Lung (tissue), 12 donors: ENCODE measurements around the gene KIRREL1. TPM values are rescaled to one million over a fixed set of nuclear protein-coding genes. Genes with fewer than 3 reads are reported as not detected.

Experiments used
- ATAC-seq: fragments of 200-7000 bp; cut with Tn5 transposase; one replicate; pipeline ENCODE4 v1.9.1; 2020; ENCODE audit warnings: moderate number of reproducible peaks; ENCODE audit not compliant: insufficient read depth, low FRiP score
- DNase-seq, 3 donors: peaks; one replicate each; pipeline ENCODE4 v3.0.0-alpha.2; 2013 to 2017
- H3K27ac ChIP-seq, 2 donors: one replicate each; pipeline ENCODE4 v1.5.1; 2013; ENCODE audit warnings: mild to moderate bottlenecking in 2 of 2, moderate library complexity in 2 of 2, control low read depth in 1 of 2, inconsistent platforms in 1 of 2, low read depth in 1 of 2, low read length in 1 of 2
- H3K27me3 ChIP-seq, 3 donors: one replicate each; pipeline ENCODE4 v1.5.1; 2013; ENCODE audit warnings: low read length in 2 of 3; ENCODE audit not compliant: control insufficient read depth in 3 of 3, insufficient read depth in 3 of 3
- H3K36me3 ChIP-seq, 4 donors: one replicate each; pipeline ENCODE4 v1.5.1; 2013; ENCODE audit warnings: low read length in 4 of 4, mild to moderate bottlenecking in 1 of 4, moderate library complexity in 1 of 4; ENCODE audit not compliant: control insufficient read depth in 4 of 4, insufficient read depth in 4 of 4
- H3K4me1 ChIP-seq, 5 donors: one replicate each; pipeline ENCODE4 v1.5.1; 2013; ENCODE audit warnings: low read length in 5 of 5, mild to moderate bottlenecking in 2 of 5, moderate library complexity in 1 of 5; ENCODE audit not compliant: control insufficient read depth in 5 of 5, insufficient read depth in 5 of 5
- H3K4me3 ChIP-seq: one replicate; pipeline ENCODE4 v1.5.1; 2013; ENCODE audit warnings: mild to moderate bottlenecking, control low read depth, moderate library complexity
- H3K9ac ChIP-seq, 2 donors: one replicate each; pipeline ENCODE4 v1.5.1; 2013; ENCODE audit warnings: low read length in 2 of 2, control low read depth in 1 of 2; ENCODE audit not compliant: insufficient read depth in 1 of 2
- H3K9me3 ChIP-seq, 4 donors: one replicate each; pipeline ENCODE4 v1.5.1; 2013; ENCODE audit warnings: low read length in 3 of 4, mild to moderate bottlenecking in 1 of 4, moderate library complexity in 1 of 4; ENCODE audit not compliant: control insufficient read depth in 4 of 4, insufficient read depth in 3 of 4
- WGBS, 2 donors: extraction: QIAGEN DNeasy Blood & Tissue Kit; methylation state at CpG; one replicate each; pipeline ENCODE4 v1.1.7; 2013; 5-methylcytosine and 5-hydroxymethylcytosine counted together
- polyA plus RNA-seq, 2 donors: library from polyadenylated mRNA; stranded (reverse); fragments of 200-250 nt; gene quantifications; one replicate each; pipeline ENCODE4 v1.2.1, GENCODE V29; 2013
- total RNA-seq, 2 donors: library from RNA; depleted of rRNA in 1 of 2; stranded (reverse); fragments of >200 nt in 1 of 2; gene quantifications; one replicate each; pipeline ENCODE4 v1.2.1, GENCODE V29; 2014 to 2021
- TF ChIP-seq, protein P1 (sequence below): IDR thresholded peaks from 2 replicates; pipeline ENCODE4 v1.5.1; 2012; ENCODE audit warnings: mild to moderate bottlenecking; ENCODE audit errors: control extremely low read depth, extremely low read depth
- donor health status: control.
- donor health status: control.
- donor health status: Bipolar disorder and iron deficiency.
- donor health status: healthy.
- donor health status: DM: yes; HTN: yes; CAD: no.

KIRREL1 gene
- total and polyA plus RNA-seq, 4 donors, result 7.5 to 41.8 (median 26.5) TPM

DNA sequence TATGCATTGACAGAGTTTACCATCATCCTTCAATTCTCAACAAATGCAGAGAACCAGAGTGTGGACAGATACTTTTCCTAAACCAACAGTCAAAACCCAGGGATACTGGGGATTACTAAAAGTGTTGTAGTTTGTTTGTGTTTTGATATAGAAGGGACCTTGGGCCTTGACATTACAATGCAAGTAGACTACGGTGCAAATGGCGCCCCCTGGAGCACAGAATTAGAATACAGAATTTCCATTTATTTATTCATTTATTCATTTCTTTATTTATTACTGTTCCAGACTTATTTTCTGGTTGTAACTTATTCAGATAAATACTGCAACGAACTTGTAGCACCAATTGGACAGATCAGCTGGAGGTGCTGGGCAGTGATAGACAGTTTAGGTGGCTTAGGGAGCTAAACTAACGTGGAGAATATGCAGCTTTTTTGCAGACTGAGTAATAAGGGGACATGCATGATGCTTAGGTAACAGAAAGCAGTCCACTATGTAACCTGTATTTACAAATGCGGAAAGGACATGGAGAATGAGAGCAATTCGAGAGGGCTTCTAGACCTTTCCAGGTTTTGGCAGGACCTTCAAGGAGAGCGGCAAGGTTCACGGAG is 42.6 kb downstream of the KIRREL1 start:
- no peak overlapping the region for H3K4me3 ChIP-seq
- no peaks in the 10 kb centered on the region for H3K27me3 ChIP-seq
- peaks cover 0 to 2% (median under 1%) of the 10 kb centered on the region in 4 donors for H3K36me3 ChIP-seq
- no peak overlapping the region for H3K9ac ChIP-seq
- TF ChIP-seq, protein P1, sequence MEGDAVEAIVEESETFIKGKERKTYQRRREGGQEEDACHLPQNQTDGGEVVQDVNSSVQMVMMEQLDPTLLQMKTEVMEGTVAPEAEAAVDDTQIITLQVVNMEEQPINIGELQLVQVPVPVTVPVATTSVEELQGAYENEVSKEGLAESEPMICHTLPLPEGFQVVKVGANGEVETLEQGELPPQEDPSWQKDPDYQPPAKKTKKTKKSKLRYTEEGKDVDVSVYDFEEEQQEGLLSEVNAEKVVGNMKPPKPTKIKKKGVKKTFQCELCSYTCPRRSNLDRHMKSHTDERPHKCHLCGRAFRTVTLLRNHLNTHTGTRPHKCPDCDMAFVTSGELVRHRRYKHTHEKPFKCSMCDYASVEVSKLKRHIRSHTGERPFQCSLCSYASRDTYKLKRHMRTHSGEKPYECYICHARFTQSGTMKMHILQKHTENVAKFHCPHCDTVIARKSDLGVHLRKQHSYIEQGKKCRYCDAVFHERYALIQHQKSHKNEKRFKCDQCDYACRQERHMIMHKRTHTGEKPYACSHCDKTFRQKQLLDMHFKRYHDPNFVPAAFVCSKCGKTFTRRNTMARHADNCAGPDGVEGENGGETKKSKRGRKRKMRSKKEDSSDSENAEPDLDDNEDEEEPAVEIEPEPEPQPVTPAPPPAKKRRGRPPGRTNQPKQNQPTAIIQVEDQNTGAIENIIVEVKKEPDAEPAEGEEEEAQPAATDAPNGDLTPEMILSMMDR, result peak; percentile 34
- 55 to 59% methylated on average over 8 of the region's 8 CpGs for WGBS, 2 donors
- DNase-seq (peak; percentile 57 to 78 (median 72)), ATAC-seq (no peak)
- H3K4me1 ChIP-seq, result peaks cover 0 to 23% (median 5%) of the 10 kb centered on the region in 5 donors
- H3K9me3 ChIP-seq, result no peaks in the 10 kb centered on the region
- no peak overlapping the region for H3K27ac ChIP-seq

DNA sequence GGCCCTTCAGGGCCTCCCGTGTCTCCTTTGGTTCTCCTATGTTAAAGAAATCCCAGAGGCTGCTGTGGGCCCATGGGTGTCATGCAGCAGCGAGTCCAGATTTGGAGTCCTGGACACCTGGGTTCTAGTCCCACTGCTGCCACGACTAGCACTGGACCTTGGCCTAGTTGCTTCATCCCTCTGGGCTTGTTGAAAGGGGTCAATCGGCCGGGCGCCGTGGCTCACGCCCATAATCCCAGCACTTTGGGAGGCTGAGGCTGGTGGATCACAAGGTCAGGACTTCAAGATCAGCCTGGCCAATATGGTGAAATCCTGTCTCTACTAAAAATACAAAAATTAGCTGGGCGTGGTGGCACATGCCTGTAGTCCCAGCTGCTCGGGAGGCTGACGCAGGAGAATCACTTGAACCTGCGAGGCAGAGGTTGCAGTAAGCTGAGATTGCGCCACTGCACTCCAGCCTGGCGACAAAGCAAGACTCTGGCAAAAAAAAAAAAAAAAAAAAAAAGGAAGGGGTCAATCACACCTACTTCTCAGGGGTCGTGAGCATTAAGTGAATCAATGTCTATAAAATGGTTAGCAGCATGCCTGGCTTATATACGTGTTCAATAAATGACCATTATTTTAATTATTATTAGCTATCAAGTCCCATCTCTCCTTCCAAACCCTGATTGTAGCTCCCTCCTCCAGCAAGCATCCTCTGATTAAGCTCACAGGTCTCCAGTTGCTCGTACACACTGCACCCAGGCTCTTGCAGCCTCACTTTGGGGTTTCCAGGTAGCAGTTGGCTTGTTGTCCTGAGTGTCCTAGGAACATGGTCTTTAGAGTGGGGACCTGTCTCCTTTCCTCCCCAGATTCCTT is 43.8 kb downstream of the KIRREL1 start:
- Histone ChIP-seq H3K4me1 (peaks cover 4 to 23% (median 9%) of the 10 kb centered on the region in 5 donors), H3K27ac (peak overlapping the region in 1 of 2 donors; percentile 48), H3K9me3 (no peaks in the 10 kb centered on the region), H3K36me3 (peaks cover 0 to 2% (median 0%) of the 10 kb centered on the region in 4 donors), H3K4me3 (no peak overlapping the region), H3K9ac (no peak overlapping the region), H3K27me3 (no peaks in the 10 kb centered on the region)
- WGBS, 2 donors, result 72 to 83% methylated on average over 17 of the region's 17 CpGs
- TF ChIP-seq, protein P1, result no peak
- ATAC-seq, result no peak
- DNase-seq, result no peak

DNA sequence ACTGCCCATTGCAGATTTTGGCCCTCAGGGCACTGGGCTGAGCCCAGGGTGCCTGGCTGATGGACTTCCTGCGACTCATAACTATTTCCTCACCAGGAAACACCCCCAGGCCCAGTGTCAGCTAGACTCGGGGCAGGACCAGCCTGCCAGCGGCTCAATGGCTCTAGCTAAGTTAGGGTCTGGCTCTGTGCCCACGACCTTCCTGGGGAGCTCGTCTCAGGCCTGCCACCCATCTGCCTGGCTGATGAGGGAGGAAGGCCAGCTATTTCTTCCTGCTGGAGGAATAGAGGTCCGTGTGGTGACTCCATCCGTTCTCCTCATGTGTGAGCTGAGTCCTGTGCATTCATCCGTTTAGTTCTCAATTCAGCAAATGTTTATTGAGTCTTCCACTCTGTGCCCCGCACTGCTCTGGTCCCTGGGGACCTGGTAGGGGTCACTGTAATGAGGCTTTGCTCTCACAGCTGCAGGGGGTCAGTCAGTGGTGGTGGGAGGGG is 44.5 kb downstream of the KIRREL1 start:
- WGBS, 2 donors, result 26 to 36% methylated on average over 9 of the region's 9 CpGs
- TF ChIP-seq, protein P1, result no peak
- peak overlapping the region in 1 of 2 donors; percentile 48 for H3K27ac ChIP-seq
- peaks cover 5 to 23% (median 9%) of the 10 kb centered on the region in 5 donors for H3K4me1 ChIP-seq
- peaks cover 0 to 2% (median 0%) of the 10 kb centered on the region in 4 donors for H3K36me3 ChIP-seq
- ATAC-seq, result peak; percentile 28
- no peak overlapping the region for H3K4me3 ChIP-seq
- H3K27me3 ChIP-seq, result no peaks in the 10 kb centered on the region
- no peaks in the 10 kb centered on the region for H3K9me3 ChIP-seq
- no peak for DNase-seq
- no peak overlapping the region for H3K9ac ChIP-seq
